KMS-11 (cell line): ENCODE measurements around the gene PRDM16.

Source experiments
- H2AFZ ChIP-seq: fragments of 200-600 bp; sonication (generic); 2 replicates; pipeline ENCODE4 v1.6.1; 2016; ENCODE audit warnings: antibody characterized with exemption, mixed run types, low read depth
- H3K27ac ChIP-seq: fragments of 200-600 bp; sonication (generic); 2 replicates; pipeline ENCODE4 v1.6.1; 2016; ENCODE audit warnings: mild to moderate bottlenecking, mixed run types
- H3K27me3 ChIP-seq: fragments of 200-600 bp; sonication (generic); 2 replicates; pipeline ENCODE4 v1.6.1; 2017; ENCODE audit warnings: mild to moderate bottlenecking, low read depth, mixed run types, moderate library complexity; ENCODE audit not compliant: insufficient read depth
- H3K36me3 ChIP-seq: fragments of 200-600 bp; sonication (generic); 2 replicates; pipeline ENCODE4 v1.6.1; 2017; ENCODE audit warnings: mild to moderate bottlenecking, mixed run types; ENCODE audit not compliant: insufficient read depth
- H3K4me1 ChIP-seq: fragments of 200-600 bp; sonication (generic); 2 replicates; pipeline ENCODE4 v1.6.1; 2016; ENCODE audit warnings: mild to moderate bottlenecking, low read depth, mixed run types; ENCODE audit not compliant: poor library complexity, severe bottlenecking
- H3K4me2 ChIP-seq: fragments of 200-600 bp; sonication (generic); 2 replicates; pipeline ENCODE4 v1.7.0; 2016; ENCODE audit warnings: mild to moderate bottlenecking, mixed run types
- H3K4me3 ChIP-seq: fragments of 200-600 bp; sonication (generic); IDR thresholded peaks from 2 replicates; pipeline ENCODE4 v1.6.1; 2017; ENCODE audit warnings: low read depth, low read length, mixed read lengths; ENCODE audit not compliant: insufficient read depth
- H3K79me2 ChIP-seq: fragments of 200-600 bp; sonication (generic); 2 replicates; pipeline ENCODE4 v1.6.1; 2016; ENCODE audit warnings: low read depth, mixed run types; ENCODE audit not compliant: insufficient read depth
- H3K9ac ChIP-seq: fragments of 200-600 bp; sonication (generic); 2 replicates; pipeline ENCODE4 v1.6.1; 2016; ENCODE audit warnings: mild to moderate bottlenecking, mixed run types
- H4K20me1 ChIP-seq: fragments of 200-600 bp; sonication (generic); 2 replicates; pipeline ENCODE4 v1.6.1; 2016; ENCODE audit warnings: mild to moderate bottlenecking, mixed run types; ENCODE audit not compliant: insufficient read depth
- CTCF ChIP-seq: fragments of 200-600 bp; sonication (generic); conservative IDR thresholded peaks from 2 replicates; pipeline ENCODE4 v1.6.1; 2017; ENCODE audit warnings: low read depth, mild to moderate bottlenecking, antibody characterized with exemption, low read length, moderate library complexity, mixed read lengths

PRDM16 gene

GRCh38 chr1:3251807-3252428, 182.9 kb downstream of the PRDM16 start:
- Histone ChIP-seq H3K4me3 (no peak overlapping the region), H3K4me2 (no peak overlapping the region), H3K27me3 (peaks cover 55% of the 10 kb centered on the region), H2AFZ (no peak overlapping the region), H3K9ac (no peak overlapping the region), H3K36me3 (no peaks in the 10 kb centered on the region), H4K20me1 (no peaks in the 10 kb centered on the region), H3K4me1 (no peaks in the 10 kb centered on the region), H3K79me2 (no peaks in the 10 kb centered on the region), H3K27ac (no peak overlapping the region)
- no peak for TF ChIP-seq CTCF

GRCh38 chr1:3255680-3256079, 186.7 kb downstream of the PRDM16 start:
- no peak for TF ChIP-seq CTCF
- Histone ChIP-seq H3K36me3 (no peaks in the 10 kb centered on the region), H2AFZ (no peak overlapping the region), H3K9ac (no peak overlapping the region), H3K79me2 (no peaks in the 10 kb centered on the region), H3K27me3 (peaks cover 33% of the 10 kb centered on the region; the same call in 1 of the 2 replicates), H4K20me1 (no peaks in the 10 kb centered on the region), H3K4me3 (no peak overlapping the region), H3K27ac (no peak overlapping the region), H3K4me1 (no peaks in the 10 kb centered on the region), H3K4me2 (no peak overlapping the region)

GRCh38 chr1:3257788-3258187, 188.8 kb downstream of the PRDM16 start:
- no peak overlapping the region for H3K27ac ChIP-seq
- H3K4me2 ChIP-seq = no peak overlapping the region
- H3K79me2 ChIP-seq = no peaks in the 10 kb centered on the region
- H3K27me3 ChIP-seq = peaks cover 41% of the 10 kb centered on the region; the same call in 1 of the 2 replicates
- no peak overlapping the region for H3K9ac ChIP-seq
- no peaks in the 10 kb centered on the region for H3K36me3 ChIP-seq
- H2AFZ ChIP-seq = no peak overlapping the region
- no peaks in the 10 kb centered on the region for H4K20me1 ChIP-seq
- H3K4me1 ChIP-seq = no peaks in the 10 kb centered on the region
- no peak overlapping the region for H3K4me3 ChIP-seq
- no peak for TF ChIP-seq CTCF

GRCh38 chr1:3258386-3259003, 189.5 kb downstream of the PRDM16 start:
- TF ChIP-seq CTCF = no peak

More at GRCh38 chr1:3258386-3259003, 189.5 kb downstream of the PRDM16 start:
- Histone ChIP-seq H3K9ac (no peak overlapping the region), H2AFZ (no peak overlapping the region), H3K79me2 (no peaks in the 10 kb centered on the region), H3K4me2 (no peak overlapping the region), H3K4me1 (no peaks in the 10 kb centered on the region), H3K27me3 (peaks cover 41% of the 10 kb centered on the region; the same call in 1 of the 2 replicates), H3K27ac (no peak overlapping the region), H4K20me1 (no peaks in the 10 kb centered on the region), H3K36me3 (no peaks in the 10 kb centered on the region), H3K4me3 (no peak overlapping the region)
